CD4-positive, CD25-positive, alpha-beta regulatory T cell (primary cell): ENCODE data around the gene H6PD. TPM values are rescaled to one million over a fixed set of nuclear protein-coding genes. Genes with fewer than 3 reads are reported as not detected.

Experiments used
- ATAC-seq, 2 donors: fragments of 150-1000 bp; cut with Tn5 transposase; one replicate each; pipeline ENCODE4 v1.10.0; 2021; ENCODE audit warnings: low read depth in 2 of 2, moderate number of reproducible peaks in 2 of 2, moderate library complexity in 1 of 2
- DNase-seq, 3 donors: peaks; one replicate each; pipeline versions ENCODE4 v3.0.0 to v3.0.0-alpha.2; 2012 to 2022; ENCODE audit warnings: mixed read lengths in 1 of 3
- H3K27ac ChIP-seq: one replicate; pipeline ENCODE4 v1.7.0; 2013; ENCODE audit warnings: mild to moderate bottlenecking, low read length; ENCODE audit not compliant: insufficient read depth, poor library complexity, severe bottlenecking
- H3K27me3 ChIP-seq: one replicate; pipeline ENCODE4 v1.7.0; 2013; ENCODE audit warnings: low read length; ENCODE audit not compliant: control insufficient read depth, insufficient read depth
- H3K36me3 ChIP-seq: one replicate; pipeline ENCODE4 v1.7.0; 2013; ENCODE audit warnings: mild to moderate bottlenecking, low read length, moderate library complexity; ENCODE audit not compliant: control insufficient read depth, insufficient read depth
- H3K4me1 ChIP-seq: 2 replicates; pipeline ENCODE4 v1.7.0; 2013; ENCODE audit warnings: mild to moderate bottlenecking, low read length; ENCODE audit not compliant: insufficient read depth, control insufficient read depth, poor library complexity, severe bottlenecking
- H3K4me3 ChIP-seq: one replicate; pipeline ENCODE4 v1.7.0; 2013; ENCODE audit warnings: low read depth, mild to moderate bottlenecking, low read length, moderate library complexity
- H3K9me3 ChIP-seq, 2 experiments: 1 replicate in 1 of 2; 2 replicates in 1 of 2; pipeline ENCODE4 v1.7.0; 2013; ENCODE audit warnings: low read length in 2 of 2, mild to moderate bottlenecking in 1 of 2, moderate library complexity in 1 of 2; ENCODE audit not compliant: control insufficient read depth in 2 of 2
- H3K27ac Mint-ChIP-seq, 3 donors: one replicate each; pipeline ENCODE4 v1.8.0; 2020 to 2022; ENCODE audit warnings: mild to moderate bottlenecking in 3 of 3, mixed read lengths in 3 of 3, moderate library complexity in 2 of 3
- H3K27me3 Mint-ChIP-seq: one replicate; pipeline ENCODE4 v1.8.0; 2022; ENCODE audit warnings: mild to moderate bottlenecking, mixed read lengths
- H3K36me3 Mint-ChIP-seq: one replicate; pipeline ENCODE4 v1.8.0; 2020; ENCODE audit warnings: mixed read lengths
- H3K4me1 Mint-ChIP-seq, 4 donors: one replicate each; pipeline ENCODE4 v1.8.0; 2020 to 2022; ENCODE audit warnings: mixed read lengths in 4 of 4, mild to moderate bottlenecking in 1 of 4
- H3K4me3 Mint-ChIP-seq, 4 donors: one replicate each; pipeline ENCODE4 v1.8.0; 2020 to 2022; ENCODE audit warnings: mild to moderate bottlenecking in 4 of 4, mixed read lengths in 4 of 4, moderate library complexity in 3 of 4
- H3K9me3 Mint-ChIP-seq, 7 donors: one replicate each; pipeline ENCODE4 v1.8.0; 2020 to 2022; ENCODE audit warnings: mixed read lengths in 7 of 7, mild to moderate bottlenecking in 3 of 7, moderate library complexity in 2 of 7
- polyA plus RNA-seq, 4 donors: library from polyadenylated mRNA; unstranded; fragments of 300-500 nt; fragmentation: Illumina TruSeq; gene quantifications; one replicate each; pipeline ENCODE4 v1.2.3, GENCODE V29; 2021
- total RNA-seq: library from RNA; stranded (reverse); gene quantifications from one replicate; pipeline ENCODE4 v1.2.3, GENCODE V29; 2022

The H6PD gene
- total and polyA plus RNA-seq, 5 donors from 2014 or later = 7.8 to 19.4 (median 8.9) TPM

DNA sequence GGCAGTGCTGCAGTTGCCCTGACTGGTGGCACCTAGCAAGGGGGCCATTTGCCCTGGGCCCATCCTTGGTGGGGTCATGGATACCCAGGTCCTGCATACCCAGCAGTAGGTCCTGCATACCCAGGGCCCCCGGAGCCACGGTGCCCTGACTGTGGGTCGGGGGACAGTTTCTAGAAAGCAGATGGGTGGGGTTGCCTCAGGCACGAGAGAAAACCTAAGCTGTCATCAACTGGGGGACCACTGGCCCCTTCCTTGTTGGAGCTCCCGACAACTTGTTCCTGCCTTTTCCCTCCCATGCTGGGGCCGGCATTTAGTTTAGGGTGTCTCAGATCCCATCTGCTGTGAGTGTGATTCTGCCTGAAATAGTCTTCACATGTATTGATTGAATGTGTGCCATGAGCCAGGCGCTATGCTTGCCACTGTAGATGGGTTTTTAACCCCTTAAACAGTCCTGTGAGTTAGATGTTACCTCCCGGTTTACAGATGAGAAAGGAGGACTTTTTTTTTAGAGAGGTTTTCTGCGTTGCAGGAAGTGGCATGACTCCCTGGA lies 73.7 kb downstream of the H6PD start:
- Histone ChIP-seq H3K4me1 (no peaks in the 10 kb centered on the region), H3K27ac (no peak overlapping the region), H3K9me3 (no peaks in the 10 kb centered on the region), H3K27me3 (no peaks in the 10 kb centered on the region), H3K36me3 (peaks cover 2% of the 10 kb centered on the region), H3K4me3 (no peak overlapping the region)
- H3K27ac Mint-ChIP-seq = peak overlapping the region in 1 of 3 donors; percentile 23
- H3K27me3 Mint-ChIP-seq = no peaks in the 10 kb centered on the region
- H3K4me3 Mint-ChIP-seq = no peak overlapping the region
- DNase-seq (no peak), ATAC-seq (no peak)
- H3K4me1 Mint-ChIP-seq = peaks cover 5 to 46% (median 23%) of the 10 kb centered on the region in 4 donors
- no peaks in the 10 kb centered on the region for H3K9me3 Mint-ChIP-seq
- no peaks in the 10 kb centered on the region for H3K36me3 Mint-ChIP-seq

DNA sequence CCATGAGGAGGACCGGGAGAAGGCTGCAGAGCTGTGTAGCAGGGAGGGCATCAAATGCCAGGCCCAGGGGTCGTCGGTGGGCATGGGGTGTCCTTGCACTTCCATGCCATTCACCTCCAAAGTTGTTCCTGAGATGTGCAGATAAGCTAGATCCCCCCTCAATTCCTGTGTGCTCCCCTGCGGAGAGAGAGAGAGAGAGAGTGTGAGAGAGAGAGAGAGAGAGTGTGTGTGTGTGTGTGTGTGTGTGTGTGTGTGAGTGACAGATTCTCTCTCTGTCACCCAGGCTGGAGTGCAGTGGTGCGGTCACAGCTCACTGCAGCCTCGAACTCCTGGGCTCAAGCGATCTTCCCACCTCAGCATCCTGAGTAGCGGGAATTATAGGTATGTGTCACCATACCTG lies 74.5 kb downstream of the H6PD start:
- no peak overlapping the region for H3K27ac Mint-ChIP-seq
- no peaks in the 10 kb centered on the region for H3K36me3 Mint-ChIP-seq
- H3K27me3 Mint-ChIP-seq = no peaks in the 10 kb centered on the region
- no peaks in the 10 kb centered on the region for H3K27me3 ChIP-seq
- no peaks in the 10 kb centered on the region for H3K9me3 Mint-ChIP-seq
- no peak for ATAC-seq
- no peaks in the 10 kb centered on the region for H3K9me3 ChIP-seq
- H3K4me1 ChIP-seq = no peaks in the 10 kb centered on the region
- H3K4me1 Mint-ChIP-seq = peaks cover 0 to 43% (median 22%) of the 10 kb centered on the region in 4 donors
- H3K4me3 Mint-ChIP-seq = no peak overlapping the region
- no peak overlapping the region for H3K27ac ChIP-seq
- H3K36me3 ChIP-seq = no peaks in the 10 kb centered on the region
- H3K4me3 ChIP-seq = no peak overlapping the region
- no peak for DNase-seq

DNA sequence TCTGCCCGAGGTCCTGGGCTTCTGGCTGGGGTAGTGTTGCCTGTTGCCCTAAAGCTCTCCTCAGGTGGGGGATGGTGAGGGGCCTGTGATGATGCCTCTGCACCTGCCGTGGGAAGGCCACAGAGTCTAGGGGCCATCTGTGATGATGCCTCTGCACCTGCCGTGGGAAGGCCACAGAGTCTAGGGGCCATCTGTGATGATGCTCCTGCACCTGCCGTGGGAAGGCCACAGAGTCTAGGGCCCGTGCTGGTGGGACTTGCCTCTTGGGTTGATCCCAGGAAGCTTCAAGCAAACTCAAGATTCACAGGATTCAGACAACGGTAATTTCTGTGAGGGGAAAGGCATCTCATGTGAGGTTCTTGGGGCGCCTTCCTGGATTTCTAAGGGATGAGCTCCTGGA lies 75.4 kb downstream of the H6PD start:
- Mint-ChIP-seq H3K27ac (peak overlapping the region in 1 of 3 donors; percentile 42), H3K9me3 (no peaks in the 10 kb centered on the region), H3K36me3 (no peaks in the 10 kb centered on the region), H3K4me1 (peaks cover 0 to 49% (median 26%) of the 10 kb centered on the region in 4 donors), H3K27me3 (no peaks in the 10 kb centered on the region), H3K4me3 (peak overlapping the region in 1 of 4 donors; percentile 38)
- H3K27ac ChIP-seq = no peak overlapping the region
- no peak overlapping the region for H3K4me3 ChIP-seq
- no peaks in the 10 kb centered on the region for H3K36me3 ChIP-seq
- no peak for DNase-seq
- ATAC-seq = no peak
- H3K9me3 ChIP-seq = no peaks in the 10 kb centered on the region
- peaks cover 5% of the 10 kb centered on the region for H3K4me1 ChIP-seq
- H3K27me3 ChIP-seq = no peaks in the 10 kb centered on the region

DNA sequence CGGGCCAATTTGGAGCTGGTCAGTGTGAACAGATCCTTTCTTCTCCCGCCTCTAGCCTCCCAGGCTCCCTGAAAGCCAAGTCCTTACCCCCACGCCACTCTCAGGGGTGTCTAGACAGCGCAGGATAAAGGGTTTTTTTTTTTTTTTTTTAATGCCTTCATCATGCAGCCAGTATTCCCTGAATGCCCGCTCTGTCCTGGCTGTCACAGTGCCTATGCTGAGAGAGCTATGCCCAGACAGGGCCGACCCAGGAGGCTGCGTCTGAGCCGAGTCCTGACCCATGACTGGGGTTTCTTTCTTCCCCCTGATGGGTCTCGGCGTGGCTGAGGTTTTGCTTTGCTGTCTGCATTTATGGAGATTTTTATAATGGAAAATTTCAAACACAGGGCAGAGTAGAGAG lies 76.5 kb downstream of the H6PD start:
- Histone ChIP-seq H3K9me3 (no peaks in the 10 kb centered on the region), H3K27me3 (no peaks in the 10 kb centered on the region), H3K27ac (no peak overlapping the region), H3K4me1 (peaks cover 15% of the 10 kb centered on the region), H3K36me3 (no peaks in the 10 kb centered on the region), H3K4me3 (no peak overlapping the region)
- H3K27ac Mint-ChIP-seq = no peak overlapping the region
- H3K27me3 Mint-ChIP-seq = no peaks in the 10 kb centered on the region
- H3K9me3 Mint-ChIP-seq = no peaks in the 10 kb centered on the region
- H3K4me1 Mint-ChIP-seq = peaks cover 0 to 51% (median 28%) of the 10 kb centered on the region in 4 donors
- DNase-seq = no peak
- H3K4me3 Mint-ChIP-seq = no peak overlapping the region
- no peaks in the 10 kb centered on the region for H3K36me3 Mint-ChIP-seq
- no peak for ATAC-seq

DNA sequence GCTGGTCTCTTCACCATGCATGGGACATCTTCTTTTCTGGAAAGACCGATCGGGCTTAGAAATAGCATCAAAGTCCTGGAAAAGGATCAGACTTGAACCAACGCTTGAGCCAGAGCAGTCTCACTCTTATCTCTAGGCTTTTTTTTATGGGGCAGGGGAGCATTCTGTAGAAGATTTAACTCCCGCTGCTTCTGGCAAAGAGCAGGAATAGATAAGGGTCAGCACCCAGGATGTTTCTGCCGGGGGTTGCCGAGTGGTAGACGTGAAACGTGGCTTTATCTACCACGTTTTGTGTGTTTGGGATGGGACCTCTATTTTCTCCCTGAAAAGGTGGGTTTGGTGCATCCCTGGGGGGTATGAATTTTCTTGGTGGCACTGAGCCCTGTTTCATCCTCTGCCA lies 76.9 kb downstream of the H6PD start:
- Mint-ChIP-seq H3K4me1 (peaks cover 0 to 47% (median 27%) of the 10 kb centered on the region in 4 donors), H3K36me3 (no peaks in the 10 kb centered on the region), H3K4me3 (no peak overlapping the region), H3K27me3 (no peaks in the 10 kb centered on the region), H3K9me3 (no peaks in the 10 kb centered on the region), H3K27ac (no peak overlapping the region)
- Histone ChIP-seq H3K36me3 (no peaks in the 10 kb centered on the region), H3K9me3 (no peaks in the 10 kb centered on the region), H3K27me3 (no peaks in the 10 kb centered on the region), H3K27ac (no peak overlapping the region), H3K4me3 (no peak overlapping the region), H3K4me1 (peaks cover 18% of the 10 kb centered on the region)
- ATAC-seq = no peak
- DNase-seq = no peak

DNA sequence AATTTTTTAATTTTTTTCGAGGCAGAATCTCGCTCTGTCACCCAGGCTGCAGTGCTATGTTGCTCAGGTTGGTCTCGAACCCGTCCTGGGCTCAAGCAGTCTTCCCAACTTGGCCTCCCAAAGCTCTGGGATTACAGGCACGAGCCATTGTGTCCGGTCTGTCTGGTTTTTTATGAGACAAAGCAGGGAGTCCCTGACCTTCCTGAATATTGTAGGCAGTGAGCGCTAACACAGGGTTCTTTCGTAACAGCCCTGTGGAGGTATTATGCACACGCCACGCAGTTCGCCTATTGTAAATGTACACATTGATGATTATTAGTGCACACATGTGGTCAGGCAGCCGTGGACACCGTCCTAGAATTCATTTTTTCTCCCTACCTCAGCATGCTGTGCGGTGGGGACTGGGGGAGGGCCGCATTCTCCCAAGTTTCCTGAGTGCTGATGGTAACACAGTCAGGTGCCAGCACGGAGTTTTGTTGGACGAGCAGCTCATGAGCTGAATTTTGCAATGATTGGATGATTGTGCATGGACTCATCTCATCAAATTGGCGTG lies 77.7 kb downstream of the H6PD start:
- Mint-ChIP-seq H3K4me1 (peaks cover 5 to 49% (median 27%) of the 10 kb centered on the region in 4 donors), H3K27ac (no peak overlapping the region), H3K9me3 (no peaks in the 10 kb centered on the region)

DNA sequence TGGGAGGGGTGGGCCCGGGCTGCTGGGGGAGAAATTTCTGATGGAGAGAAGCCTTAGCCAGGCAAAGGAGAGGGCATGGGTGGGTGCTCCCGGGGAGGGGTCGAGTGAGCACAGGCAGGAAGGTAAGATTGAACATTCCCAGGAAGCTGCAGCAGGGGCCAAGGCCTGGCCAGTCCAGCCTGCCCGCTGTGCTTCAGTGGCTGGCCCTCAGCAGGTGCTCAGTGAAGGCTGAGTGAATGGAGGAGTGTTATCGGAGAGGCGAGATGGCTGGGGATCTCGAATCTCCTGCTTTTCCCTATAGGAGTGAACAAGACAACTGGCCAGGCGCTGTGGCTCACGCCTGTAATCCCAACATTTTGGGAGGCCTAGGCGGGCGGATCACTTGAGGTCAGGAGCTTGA lies 79.0 kb downstream of the H6PD start:
- no peak overlapping the region for H3K4me3 ChIP-seq
- no peak overlapping the region for H3K4me3 Mint-ChIP-seq
- no peaks in the 10 kb centered on the region for H3K9me3 ChIP-seq
- H3K36me3 Mint-ChIP-seq = no peaks in the 10 kb centered on the region
- H3K36me3 ChIP-seq = no peaks in the 10 kb centered on the region
- no peak overlapping the region for H3K27ac Mint-ChIP-seq
- H3K4me1 Mint-ChIP-seq = peaks cover 5 to 42% (median 24%) of the 10 kb centered on the region in 4 donors
- no peak overlapping the region for H3K27ac ChIP-seq
- no peak for ATAC-seq
- DNase-seq = no peak
- H3K4me1 ChIP-seq = peaks cover 18% of the 10 kb centered on the region
- no peaks in the 10 kb centered on the region for H3K27me3 ChIP-seq
- H3K27me3 Mint-ChIP-seq = no peaks in the 10 kb centered on the region
- H3K9me3 Mint-ChIP-seq = no peaks in the 10 kb centered on the region

More for the DNA sequence above, 77.7 kb downstream of the H6PD start:
- H3K9me3 ChIP-seq = no peaks in the 10 kb centered on the region
- no peaks in the 10 kb centered on the region for H3K36me3 Mint-ChIP-seq
- no peak for DNase-seq
- no peak for ATAC-seq
- H3K27me3 ChIP-seq = no peaks in the 10 kb centered on the region
- no peaks in the 10 kb centered on the region for H3K36me3 ChIP-seq
- H3K4me1 ChIP-seq = peaks cover 18% of the 10 kb centered on the region
- no peak overlapping the region for H3K27ac ChIP-seq
- peak overlapping the region in 1 of 4 donors; percentile 29 for H3K4me3 Mint-ChIP-seq
- no peaks in the 10 kb centered on the region for H3K27me3 Mint-ChIP-seq
- no peak overlapping the region for H3K4me3 ChIP-seq

DNA sequence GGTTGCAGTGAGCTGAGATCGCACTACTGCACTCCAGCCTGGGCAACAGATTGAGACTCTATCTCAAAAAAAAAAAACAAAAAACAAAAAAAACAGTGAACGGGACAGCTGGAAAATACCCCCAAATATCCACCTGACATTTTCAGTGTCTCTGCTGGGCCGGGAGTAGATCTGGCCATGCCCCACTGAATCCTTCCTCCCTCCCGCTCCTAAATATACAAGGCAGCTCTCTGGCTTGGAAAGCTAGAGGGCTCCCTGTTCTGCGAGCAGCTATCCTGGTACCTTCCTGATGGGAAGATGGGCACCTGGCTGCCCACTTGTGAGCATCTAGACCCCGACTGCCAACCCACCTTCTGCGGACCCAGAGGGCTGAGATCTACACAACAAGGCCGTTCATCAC lies 79.5 kb downstream of the H6PD start:
- H3K9me3 Mint-ChIP-seq = no peaks in the 10 kb centered on the region
- Histone ChIP-seq H3K4me3 (no peak overlapping the region), H3K36me3 (no peaks in the 10 kb centered on the region), H3K27ac (no peak overlapping the region), H3K9me3 (no peaks in the 10 kb centered on the region), H3K27me3 (no peaks in the 10 kb centered on the region), H3K4me1 (peaks cover 18% of the 10 kb centered on the region)
- peak overlapping the region in 1 of 4 donors; percentile 49 for H3K4me3 Mint-ChIP-seq
- H3K27me3 Mint-ChIP-seq = no peaks in the 10 kb centered on the region
- H3K27ac Mint-ChIP-seq = no peak overlapping the region
- DNase-seq (no peak), ATAC-seq (no peak)
- H3K4me1 Mint-ChIP-seq = peaks cover 5 to 37% (median 24%) of the 10 kb centered on the region in 4 donors
- no peaks in the 10 kb centered on the region for H3K36me3 Mint-ChIP-seq
